Measurements from ENCODE around the gene ZNF829.

The ZNF829 gene

DNA sequence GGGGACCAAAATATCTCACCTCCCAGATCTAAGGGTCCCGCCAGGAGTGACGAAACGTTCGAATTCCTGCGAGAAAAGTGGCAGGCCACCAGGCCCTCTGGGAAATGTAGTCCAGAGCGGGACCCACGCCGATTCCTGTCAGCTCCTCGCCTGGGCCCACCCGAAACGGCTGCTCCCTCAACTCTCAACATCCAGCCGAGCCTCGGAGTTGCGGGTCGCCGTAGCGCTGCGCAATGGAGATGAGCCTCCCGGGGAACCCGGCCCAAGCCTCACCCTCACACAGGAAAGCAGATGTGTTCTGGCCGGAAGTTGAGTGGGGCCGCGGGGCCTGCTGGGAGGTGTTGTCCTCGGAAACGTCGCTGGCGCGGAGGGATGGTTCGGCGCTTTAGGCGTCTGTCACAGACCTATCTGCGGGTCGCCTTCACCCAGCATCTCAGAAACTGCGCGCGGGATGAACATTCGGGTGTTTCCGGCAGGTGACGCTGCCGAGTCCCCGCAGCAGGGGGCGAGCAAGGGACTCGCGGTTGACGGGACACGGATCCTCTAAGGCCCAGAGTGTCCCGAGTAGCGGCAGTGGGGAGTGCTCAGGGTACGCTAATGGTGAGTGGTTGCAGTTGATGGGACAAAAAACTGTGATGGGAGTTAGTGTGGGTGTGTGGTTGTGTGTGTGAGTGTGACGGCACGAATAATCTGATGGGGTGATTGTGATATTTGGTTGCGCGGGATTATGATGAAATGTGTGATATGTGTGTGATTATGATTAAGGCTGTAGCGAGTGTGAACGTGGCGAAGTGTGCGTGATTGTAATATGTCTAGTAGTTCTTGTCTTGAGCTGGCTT, at the start of gene ZNF829, which contains the start of gene ZNF568:
Gene ZNF829, minus strand, starts transcription at position 300 of the 839 bp plus-strand sequence. CDS start 1,124 bp downstream, outside the sequence.
Gene ZNF568, plus strand, starts transcription at position 341 of the 839 bp plus-strand sequence. CDS start 6,439 bp downstream, outside the sequence.
- in situ Hi-C loops (cut with MboI; ENCODE audit: low sequenced_read_pairs), result no loop called here

DNA sequence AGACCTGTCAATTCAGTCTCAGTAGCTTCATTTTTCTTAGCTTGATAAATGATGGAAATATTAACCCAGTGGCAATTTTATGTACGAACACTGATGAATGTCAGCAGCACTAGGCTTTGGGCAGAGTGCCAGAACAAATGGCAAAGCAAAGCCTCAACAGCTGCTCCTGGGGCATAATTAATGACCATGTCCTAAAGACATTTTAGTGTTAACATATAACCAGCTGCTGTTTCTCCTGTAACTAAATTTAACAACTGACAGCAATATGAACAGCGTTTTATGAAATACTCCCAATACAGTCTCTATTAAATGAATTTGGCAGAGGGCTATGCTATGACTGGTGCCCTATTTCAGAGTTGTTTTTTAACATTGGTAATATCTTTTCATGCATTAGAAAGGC, 47.2 kb upstream of the ZNF829 start:
- in situ Hi-C loops (cut with MboI; ENCODE audit: low sequenced_read_pairs), result no loop called here

DNA sequence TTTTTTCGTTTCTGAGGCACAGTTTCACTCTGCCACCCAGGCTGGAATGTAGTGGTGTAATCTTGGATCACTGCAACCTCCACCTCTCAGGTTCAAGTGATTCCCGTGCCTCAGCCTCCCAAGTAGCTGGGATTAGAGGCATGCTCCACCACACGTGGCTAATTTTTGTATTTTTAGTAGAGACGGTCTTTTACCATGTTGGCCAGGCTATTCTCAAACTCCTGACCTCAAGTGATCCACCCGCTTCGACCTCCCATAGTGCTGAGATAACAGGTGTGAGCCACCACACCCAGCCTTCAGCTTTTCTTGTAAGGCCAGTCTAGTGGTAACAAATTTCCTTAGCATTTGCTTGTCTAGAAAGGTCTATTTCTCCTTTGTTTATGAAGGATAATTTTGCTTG, 46.3 kb upstream of the ZNF829 start:
- in situ Hi-C loops (cut with MboI; ENCODE audit: low sequenced_read_pairs), result no loop called here

DNA sequence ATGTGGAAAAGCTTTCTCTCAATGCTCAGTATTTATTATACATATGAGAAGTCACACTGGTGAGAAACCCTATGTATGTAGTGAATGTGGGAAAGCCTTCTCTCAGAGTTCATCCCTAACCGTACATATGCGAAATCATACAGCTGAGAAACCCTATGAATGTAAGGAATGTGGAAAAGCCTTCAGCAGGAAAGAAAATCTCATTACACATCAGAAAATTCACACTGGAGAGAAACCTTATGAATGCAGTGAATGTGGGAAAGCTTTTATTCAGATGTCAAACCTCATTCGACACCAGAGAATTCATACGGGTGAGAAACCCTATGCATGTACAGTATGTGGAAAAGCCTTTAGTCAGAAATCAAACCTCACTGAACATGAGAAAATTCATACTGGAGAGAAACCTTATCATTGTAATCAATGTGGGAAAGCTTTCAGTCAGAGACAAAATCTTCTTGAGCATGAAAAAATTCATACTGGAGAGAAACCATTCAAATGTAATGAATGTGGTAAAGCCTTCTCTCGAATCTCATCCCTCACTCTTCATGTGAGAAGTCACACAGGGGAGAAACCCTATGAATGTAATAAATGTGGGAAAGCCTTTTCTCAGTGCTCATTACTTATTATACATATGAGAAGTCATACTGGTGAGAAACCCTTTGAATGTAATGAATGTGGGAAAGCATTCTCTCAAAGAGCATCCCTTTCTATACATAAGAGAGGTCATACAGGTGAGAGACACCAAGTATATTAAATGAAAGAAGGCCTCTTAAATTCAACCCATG, 34.4 kb upstream of the ZNF829 start:
- in situ Hi-C loops (cut with MboI; ENCODE audit: low sequenced_read_pairs), result no loop called here

DNA sequence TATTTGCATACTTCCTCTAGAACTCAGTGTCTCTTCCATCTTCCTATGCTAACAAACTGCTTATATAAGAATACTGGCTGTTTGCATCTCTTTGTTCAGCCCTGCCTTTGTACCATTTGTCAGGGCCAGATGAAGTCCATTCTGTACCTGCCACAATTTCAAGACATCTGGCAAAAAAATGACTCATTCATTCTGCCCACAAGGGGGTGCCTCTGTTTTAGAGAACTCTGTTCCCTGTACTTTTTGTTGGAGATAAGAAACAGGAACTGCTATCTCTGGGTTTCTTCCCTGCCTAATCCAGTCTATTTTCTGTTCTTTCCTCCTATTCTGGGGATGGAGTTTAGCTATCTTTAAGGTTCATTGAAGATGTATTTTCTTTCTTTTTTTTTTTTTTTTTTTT, 23.1 kb upstream of the ZNF829 start:
- in situ Hi-C loops (cut with MboI; ENCODE audit: low sequenced_read_pairs), result no loop called here

DNA sequence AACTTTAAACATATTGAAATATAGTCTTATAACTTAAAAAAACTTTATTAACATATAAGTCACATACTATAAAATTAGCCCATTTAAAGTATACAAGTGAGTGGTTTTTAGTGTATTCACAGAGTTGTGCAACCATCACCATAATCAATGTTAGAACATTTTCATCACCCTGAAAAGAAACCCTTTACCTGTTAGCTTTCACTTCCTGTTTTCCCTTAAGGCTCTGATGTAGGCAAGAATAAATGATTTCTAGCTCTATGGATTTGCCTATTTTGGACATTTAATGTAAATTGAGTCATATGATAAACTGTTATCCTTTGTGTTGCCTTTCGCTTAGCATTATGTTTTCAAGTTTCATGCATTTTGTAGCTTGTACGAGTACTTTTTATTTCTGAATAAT, 15.6 kb upstream of the ZNF829 start:
- in situ Hi-C loops (cut with MboI; ENCODE audit: low sequenced_read_pairs), result no loop called here

DNA sequence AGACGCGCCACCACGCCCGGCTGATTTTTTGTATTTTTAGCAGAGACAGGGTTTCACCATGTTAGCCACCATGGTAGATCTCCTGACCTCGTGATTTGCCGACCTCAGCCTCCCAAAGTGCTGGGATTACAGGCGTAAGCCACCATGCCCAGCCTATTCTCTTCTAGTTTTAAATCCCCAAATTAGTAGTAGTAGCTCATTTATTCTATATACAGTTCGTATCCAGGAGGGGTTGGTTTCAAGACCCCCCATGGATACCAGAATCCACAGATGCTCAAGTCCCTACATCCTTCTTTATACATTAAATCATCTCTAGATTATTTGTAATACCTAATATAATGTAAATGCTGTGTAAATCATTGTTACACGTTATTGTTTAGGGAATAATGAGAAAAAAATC, 2.0 kb upstream of the ZNF829 start:
- in situ Hi-C loops (cut with MboI; ENCODE audit: low sequenced_read_pairs), result no loop called here

DNA sequence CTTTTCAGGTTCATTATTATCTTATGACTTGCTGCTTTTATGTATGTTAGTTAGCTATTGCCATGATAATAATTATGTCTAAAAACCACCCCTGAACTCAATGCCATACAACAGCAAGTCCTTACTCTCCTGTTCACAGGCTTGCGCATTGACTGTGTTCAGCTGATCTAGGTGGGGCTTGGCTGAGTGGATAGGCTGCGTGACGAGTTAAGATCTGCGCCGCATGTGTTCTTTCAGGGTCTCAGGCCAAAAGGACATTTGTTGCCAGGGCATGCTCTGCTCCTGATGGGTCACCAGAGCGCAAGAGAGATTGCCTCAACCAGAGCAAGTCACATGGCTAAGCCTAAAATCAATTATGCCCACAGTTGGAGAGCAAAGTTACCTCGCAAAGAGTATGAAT, 900 bp upstream of the ZNF829 start:
- in situ Hi-C loops (cut with MboI; ENCODE audit: low sequenced_read_pairs), result no loop called here

DNA sequence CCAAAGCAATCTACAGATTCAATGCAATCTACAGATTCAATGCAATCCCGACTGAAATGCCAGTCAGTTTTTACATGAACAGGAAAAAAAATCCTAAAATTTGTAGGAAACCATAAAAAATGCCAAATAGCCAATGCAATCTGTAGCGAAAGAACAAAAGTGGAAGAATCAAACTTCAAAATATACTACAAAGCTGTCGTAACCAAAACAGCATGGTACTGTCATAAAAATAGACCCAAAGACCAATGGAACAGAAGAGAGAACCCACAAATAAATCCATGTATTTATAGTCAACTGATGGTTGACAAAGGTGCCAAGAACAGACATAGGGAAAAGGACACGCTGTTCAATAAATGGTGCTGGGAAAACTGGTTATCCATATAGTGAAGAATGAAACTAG, 17.7 kb downstream of the ZNF829 start:
- in situ Hi-C loops (cut with MboI; ENCODE audit: low sequenced_read_pairs), result no loop called here

DNA sequence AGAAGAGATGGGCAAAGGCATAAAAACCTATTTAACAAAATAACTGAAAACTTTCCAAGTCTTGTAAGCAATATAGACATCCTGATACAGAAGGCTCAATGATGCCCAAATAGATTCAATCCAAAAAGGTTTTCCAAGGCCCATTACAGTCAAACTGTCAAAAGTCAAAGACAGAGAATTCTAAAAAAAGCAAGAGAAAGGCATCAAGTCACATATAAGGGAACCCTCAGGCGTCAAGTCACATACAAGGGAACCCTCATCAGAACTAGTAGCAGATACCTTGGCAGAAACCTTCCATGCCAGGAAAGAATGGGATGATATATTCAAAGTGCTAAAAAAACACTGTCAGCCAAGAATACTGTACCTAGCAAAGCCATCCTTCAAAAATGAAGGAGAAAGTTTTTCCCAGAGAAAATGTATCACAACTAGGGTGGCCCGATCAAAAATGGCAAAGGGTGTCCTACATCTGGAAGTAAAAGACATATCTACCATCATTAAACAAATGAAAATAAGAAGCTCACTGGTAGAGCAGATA, 21.2 kb downstream of the ZNF829 start:
- in situ Hi-C loops (cut with MboI; ENCODE audit: low sequenced_read_pairs), result no loop called here

DNA sequence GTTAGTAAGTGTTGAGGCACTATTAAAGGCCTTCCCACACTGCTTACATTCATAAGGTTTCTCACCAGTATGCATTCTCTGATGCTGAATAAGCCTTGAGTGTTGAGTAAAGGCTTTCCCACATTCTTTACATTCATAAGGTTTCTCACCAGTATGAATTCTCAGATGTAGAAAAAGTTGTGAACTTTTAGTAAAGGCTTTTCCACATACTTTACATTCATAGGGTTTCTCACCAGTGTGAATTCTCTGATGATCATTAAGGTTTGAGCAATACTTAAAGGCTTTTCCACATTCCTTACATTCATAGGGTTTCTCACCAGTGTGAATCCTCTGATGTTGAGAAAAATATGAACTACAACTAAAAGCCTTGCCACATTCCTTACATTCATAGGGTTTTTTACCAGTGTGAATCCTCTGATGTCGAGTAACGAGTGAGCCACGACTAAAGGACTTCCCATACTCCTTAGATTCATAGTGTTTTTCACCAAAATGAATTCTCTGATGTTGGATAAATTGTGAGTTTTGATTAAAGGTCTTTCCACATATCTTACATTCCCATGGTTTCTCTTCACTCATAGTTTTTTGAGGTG, 24.2 kb downstream of the ZNF829 start:
- in situ Hi-C loops (cut with MboI; ENCODE audit: low sequenced_read_pairs), result no loop called here

DNA sequence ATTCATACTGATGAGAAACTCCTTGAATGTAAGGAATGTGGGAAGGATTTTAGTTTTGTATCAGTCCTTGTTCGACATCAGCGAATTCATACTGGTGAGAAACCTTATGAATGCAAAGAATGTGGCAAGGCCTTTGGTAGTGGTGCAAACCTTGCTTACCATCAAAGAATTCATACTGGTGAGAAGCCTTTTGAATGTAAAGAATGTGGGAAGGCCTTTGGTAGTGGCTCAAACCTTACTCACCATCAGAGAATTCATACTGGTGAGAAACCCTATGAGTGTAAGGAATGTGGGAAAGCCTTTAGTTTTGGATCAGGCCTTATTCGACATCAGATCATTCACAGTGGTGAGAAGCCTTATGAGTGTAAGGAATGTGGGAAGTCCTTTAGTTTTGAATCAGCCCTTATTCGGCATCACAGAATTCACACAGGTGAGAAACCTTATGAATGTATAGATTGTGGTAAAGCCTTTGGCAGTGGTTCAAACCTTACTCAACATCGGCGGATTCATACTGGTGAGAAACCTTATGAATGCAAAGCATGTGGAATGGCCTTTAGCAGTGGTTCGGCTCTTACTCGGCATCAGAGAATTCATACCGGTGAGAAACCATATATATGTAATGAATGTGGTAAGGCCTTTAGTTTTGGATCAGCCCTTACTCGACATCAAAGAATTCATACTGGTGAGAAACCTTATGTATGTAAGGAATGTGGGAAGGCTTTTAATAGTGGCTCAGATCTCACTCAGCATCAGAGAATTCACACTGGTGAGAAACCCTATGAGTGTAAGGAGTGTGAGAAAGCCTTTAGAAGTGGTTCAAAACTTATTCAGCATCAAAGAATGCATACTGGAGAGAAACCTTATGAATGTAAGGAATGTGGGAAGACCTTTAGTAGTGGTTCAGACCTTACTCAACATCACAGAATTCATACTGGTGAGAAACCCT, 38.8 kb downstream of the ZNF829 start:
- in situ Hi-C loops (cut with MboI; ENCODE audit: low sequenced_read_pairs), result no loop called here

DNA sequence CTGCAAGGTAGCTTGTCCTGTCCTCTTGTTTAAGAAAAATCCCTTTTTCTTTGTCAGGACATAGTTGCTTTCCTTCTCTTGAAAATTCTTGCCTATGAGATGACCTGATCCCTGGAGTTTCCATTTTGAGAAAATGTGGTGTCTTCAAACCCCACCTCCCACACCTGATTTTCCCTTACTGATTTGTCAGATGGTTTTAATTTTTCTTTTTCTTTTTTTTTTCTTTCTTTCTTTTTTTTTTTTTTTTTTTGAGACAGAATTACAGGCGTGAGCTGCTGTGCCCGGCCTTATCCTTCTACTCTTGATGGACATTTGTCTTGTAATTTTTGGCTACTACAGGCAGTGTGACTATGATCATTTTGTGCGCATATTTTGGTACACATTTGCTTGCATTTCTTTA, 64.2 kb downstream of the ZNF829 start:
- in situ Hi-C loops (cut with MboI; ENCODE audit: low sequenced_read_pairs), result no loop called here

DNA sequence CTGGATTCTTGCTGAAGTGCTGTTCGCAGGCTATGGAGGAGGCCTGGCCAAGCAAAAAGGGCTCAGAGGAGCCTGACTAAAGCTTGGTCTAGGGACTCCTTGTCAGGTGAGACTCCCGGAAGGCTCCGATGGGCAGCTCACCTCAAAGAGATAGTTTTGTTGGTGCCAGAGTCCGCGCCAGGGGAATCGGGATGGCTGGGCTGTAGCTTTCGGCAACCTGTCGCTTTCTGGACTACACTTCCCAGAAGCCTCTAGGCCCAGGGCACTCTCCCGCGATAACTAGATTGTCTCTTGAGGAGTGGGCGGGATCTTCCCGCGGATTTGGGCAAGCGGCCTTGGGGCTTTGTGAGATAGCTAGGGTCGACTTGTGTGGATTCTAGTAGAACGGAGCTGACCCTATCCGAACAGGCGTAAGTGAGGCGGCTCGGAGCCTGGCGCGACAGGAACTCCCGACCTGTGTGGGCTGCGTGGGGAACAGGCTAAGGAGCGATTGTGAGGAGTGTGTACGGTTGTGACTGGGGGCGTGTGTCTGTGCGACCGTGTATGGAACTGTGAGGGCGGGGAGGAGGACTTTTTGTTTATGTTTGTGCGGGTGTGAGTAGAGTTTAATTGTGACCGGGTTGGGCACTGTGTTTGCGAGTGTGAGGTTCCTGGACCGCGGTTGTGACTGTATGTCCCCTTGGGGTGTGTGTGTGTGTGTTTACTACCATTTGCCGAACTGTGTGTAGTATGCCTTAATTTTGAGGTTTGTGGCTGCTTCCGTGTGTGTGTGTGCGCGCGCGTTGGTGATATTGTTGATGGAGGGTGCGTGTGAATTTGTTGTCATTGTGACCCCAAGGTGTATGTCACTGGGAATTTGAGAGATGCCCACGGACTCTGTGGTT, 65.3 kb downstream of the ZNF829 start, which contains the start of gene ZNF345:
Gene ZNF345, plus strand, starts transcription at position 318 of the 884 bp plus-strand sequence. CDS start 25,955 bp downstream, outside the sequence.
- in situ Hi-C loops (cut with MboI; ENCODE audit: low sequenced_read_pairs), result no loop called here

DNA sequence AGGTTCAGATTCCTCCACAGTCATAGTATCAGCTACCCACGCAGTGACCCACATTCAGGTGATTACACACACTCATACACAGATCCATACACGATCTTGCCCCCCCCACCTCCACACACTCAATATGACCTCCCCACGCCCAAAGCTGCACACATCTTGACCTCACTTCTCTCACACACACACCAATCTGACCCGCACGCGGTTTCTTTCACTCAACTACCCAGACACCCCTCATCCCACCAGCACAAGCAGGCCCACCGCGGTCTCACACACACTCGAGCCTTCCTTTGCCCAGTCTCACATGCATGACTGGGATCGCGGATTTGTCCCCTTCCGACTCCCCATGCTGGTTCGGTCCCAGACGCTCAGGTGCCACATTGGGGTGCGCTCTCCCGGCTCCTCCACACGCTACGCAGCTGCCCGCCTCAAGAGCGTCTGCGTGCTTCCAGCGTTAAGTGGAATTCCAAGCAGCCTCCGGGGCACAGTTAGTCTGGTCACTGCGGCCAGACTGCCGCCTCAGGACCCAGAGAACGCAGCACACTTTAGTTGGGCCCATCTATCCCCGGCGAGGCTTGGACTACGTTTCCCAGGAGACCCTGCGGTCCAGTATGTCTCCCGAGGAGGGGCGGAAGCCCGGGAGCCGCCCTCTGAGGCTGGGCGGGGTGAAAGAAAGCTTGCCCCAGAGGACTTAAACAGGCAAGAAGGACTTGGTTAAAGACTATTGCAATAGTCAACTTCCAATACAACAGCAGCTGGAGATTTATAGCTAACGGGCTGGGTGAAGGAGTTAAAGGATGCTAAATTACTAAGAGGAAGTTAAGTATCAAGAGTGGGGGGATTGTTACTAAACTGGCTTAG, 66.2 kb downstream of the ZNF829 start:
- in situ Hi-C loops (cut with MboI; ENCODE audit: low sequenced_read_pairs), result no loop called here

DNA sequence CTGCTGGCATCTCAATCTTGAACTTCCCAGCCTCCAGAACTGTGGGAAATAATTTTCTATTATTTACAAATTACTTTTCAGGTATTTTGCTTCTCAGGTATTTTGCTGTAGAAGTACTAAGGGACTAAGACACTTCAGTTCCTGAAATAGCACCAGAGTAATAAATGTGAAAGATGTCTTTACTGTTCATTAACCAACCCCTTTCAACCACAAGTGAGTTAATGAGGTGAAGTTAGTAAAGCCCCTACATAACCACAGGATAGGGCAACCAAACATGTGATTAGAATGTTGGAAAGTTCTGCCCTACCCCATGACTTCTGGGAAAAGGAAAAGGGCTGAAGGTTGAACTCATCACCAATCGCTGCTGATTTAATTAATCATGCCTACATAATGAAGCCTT, 68.1 kb downstream of the ZNF829 start:
- in situ Hi-C loops (cut with MboI; ENCODE audit: low sequenced_read_pairs), result no loop called here

DNA sequence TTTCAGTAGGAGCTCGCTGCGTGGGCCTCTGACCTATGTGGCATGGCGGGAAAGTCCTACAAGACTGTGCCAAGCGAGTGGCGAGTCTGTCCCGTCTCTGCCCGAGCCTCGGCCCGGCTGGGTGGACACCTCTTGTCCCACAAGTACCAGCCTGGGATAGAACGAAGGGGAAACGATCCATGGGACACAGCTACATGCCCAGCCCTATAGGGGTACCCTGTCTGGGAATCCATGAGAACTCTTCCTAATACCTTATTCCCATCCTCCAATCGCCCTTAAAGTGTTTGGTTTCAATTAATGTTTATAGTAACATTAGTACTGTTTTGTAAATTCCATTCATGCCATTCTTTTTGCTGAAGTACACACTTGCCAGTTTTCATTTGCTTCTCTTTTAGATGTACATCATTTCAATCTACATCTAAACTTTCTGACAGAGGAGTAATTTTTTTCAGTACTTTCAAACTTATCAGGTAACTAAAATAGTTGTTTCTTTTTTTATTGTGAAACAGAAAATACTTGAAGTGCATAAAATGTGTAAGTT, 77.2 kb downstream of the ZNF829 start:
- in situ Hi-C loops (cut with MboI; ENCODE audit: low sequenced_read_pairs), result no loop called here

Data from HL-60/S4 (cell line).